DOHH2 (cell line): ENCODE results near the gene TNIP3.

Experiments used
- EZH2phosphoT487 ChIP-seq: fragments of 200-600 bp; sonication (generic); IDR thresholded peaks from 2 replicates; pipeline ENCODE4 v1.6.1; 2017; ENCODE audit warnings: borderline replicate concordance, mild to moderate bottlenecking, antibody characterized with exemption, low read length, moderate library complexity, mixed read lengths
- TF ChIP-seq, protein P1 (sequence below): fragments of 200-600 bp; sonication (generic); IDR thresholded peaks from one replicate; pipeline ENCODE4 v1.5.1; 2014; ENCODE audit warnings: antibody characterized with exemption, mild to moderate bottlenecking, low read depth, low read length; ENCODE audit not compliant: poor library complexity, severe bottlenecking

DNA sequence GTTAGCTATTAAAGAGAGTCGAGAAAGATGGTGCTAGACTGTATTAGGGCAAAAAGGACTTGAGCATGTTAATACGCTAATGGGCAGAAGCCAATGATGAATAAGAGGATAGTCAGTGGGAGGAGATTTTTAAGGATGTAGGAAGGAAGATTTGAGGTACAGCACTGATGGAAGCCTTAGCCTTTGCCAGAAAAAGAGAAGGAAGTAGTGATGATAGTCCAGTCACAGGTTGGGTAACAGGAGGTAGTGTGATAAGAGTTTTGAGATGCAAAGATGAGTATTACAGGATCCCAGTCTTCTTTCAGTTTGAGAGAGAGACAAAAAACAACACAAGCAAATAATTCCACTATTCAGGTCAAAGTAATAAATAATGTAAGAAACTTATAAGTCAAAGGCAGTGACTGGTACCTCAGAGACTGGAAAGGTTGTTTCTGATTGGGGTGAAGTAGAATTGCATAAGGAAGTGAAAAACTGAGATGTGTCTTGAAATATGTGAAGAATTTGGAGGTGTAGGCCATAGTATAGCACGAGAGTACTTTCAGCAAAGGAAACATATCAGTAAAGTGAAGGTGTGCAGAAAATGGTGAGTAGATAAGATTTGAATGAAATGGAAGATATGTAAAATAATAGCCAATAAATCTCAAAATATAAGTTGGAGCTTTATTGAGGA lies 69.7 kb downstream of the TNIP3 start:
- TF ChIP-seq, protein P1, sequence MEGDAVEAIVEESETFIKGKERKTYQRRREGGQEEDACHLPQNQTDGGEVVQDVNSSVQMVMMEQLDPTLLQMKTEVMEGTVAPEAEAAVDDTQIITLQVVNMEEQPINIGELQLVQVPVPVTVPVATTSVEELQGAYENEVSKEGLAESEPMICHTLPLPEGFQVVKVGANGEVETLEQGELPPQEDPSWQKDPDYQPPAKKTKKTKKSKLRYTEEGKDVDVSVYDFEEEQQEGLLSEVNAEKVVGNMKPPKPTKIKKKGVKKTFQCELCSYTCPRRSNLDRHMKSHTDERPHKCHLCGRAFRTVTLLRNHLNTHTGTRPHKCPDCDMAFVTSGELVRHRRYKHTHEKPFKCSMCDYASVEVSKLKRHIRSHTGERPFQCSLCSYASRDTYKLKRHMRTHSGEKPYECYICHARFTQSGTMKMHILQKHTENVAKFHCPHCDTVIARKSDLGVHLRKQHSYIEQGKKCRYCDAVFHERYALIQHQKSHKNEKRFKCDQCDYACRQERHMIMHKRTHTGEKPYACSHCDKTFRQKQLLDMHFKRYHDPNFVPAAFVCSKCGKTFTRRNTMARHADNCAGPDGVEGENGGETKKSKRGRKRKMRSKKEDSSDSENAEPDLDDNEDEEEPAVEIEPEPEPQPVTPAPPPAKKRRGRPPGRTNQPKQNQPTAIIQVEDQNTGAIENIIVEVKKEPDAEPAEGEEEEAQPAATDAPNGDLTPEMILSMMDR: no peak
- no peak for TF ChIP-seq EZH2phosphoT487
